HG03469 (cell line): Measurements from ENCODE around the gene TEX30.
"Not testable (repeated sequence)": the region's sequence is repeated elsewhere in the genome, so short reads cannot be mapped to it uniquely, and the experiment has no call there.

ENCODE experiments used
- ATAC-seq: cut with Tn5 transposase; IDR thresholded peaks from one replicate; pipeline ENCODE4 v1.9.1; 2021; ENCODE audit warnings: mild to moderate bottlenecking, moderate library complexity, moderate number of reproducible peaks; ENCODE audit not compliant: unreplicated experiment

Gene TEX30

DNA sequence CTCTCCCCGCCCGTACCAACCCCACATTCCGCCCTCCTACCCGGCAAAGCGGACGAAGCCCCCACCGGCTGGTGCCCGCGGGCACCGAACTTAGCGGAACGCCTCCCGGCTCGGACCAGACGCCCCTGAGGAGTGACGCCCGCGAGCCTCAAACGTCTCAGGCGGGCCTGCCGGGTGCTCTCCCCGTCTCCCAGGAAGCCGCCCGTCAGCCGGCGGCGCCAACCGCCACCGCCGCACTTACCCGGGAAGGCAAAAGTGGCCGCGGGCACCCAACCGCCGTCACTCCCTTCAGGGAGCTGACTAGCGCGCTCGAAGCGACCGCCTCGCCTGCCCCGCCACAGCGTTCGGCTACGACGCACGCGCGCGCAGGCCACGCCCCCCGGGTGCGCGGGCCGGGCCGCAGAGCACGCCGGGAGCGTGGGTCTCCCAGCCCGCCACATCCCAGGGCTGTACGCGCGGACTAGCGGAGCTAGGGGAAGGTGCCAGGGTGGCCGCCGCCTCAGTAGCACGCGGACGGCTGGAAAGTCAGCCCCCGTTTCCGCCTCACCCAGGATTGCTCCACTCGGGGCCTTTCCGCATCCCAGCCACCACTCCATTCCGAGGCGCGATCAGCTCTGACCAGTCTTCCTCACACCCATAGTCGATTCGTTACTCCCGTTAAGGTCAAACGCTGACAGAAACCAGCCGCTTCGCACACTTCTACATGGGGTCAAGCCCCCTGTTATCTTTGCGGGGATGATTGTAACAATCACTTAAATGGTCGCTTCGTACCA is at the start of gene TEX30:
Gene TEX30, minus strand, starts transcription at position 346 of the 773 bp plus-strand sequence. CDS start 3,760 bp downstream, outside the sequence.
- ATAC-seq, result peak; percentile 90

DNA sequence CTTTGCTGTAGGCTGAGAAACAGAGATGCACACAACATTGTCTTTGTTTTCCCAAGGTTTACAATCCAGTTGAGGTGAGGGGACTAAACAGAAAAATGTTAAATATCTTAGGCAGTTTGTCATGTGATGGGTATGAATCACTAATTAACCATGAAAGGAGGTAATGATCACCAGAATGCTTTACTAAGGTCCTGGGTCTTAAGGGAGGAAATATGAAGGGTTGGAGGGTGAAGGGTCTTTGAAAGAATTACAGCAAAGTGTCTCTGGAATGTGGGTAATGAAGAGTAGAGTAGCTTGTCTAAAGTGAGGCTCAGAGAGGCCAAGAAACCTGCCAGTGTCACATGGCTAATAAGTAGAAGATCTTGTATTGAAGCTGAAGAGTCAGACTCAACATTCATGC is 44.3 kb upstream of the TEX30 start:
- ATAC-seq, result no peak

DNA sequence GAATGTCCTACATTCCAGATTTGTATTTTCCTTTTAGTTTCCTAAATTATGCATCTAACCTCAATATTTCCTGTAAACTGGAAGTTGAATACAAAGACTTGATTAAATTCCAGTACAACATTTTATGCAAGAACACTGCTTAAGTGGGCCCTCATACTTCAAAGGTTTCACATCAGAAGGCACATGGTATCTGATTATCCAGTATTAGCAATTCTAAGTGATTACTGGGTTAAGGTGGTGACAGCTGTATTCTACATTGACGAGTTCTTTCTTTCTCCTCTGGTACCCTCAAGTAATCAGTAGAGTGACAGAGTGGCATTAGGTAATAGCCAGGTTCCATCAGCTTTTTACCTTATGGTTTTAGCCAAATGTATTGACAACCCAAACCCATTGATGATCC is 43.7 kb upstream of the TEX30 start:
- no peak for ATAC-seq

DNA sequence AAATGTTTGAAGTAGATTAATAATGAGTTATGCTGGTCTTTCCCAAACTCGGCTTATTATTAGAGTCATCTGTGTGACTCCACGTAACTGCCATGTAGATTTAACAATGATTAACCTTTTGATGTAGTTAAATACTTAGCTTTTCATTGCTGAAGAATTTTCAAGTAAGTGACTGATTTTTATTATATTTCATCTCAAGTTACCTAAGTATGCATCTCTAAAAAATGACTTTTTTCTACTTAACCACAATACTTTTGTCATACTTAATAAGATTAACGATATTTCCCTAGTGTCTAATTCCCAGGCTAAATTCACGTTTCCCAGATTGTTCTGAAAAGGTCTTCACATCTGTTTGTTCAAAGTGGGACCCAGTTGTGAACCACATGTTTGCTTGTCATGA is 43.1 kb upstream of the TEX30 start:
- no peak for ATAC-seq

DNA sequence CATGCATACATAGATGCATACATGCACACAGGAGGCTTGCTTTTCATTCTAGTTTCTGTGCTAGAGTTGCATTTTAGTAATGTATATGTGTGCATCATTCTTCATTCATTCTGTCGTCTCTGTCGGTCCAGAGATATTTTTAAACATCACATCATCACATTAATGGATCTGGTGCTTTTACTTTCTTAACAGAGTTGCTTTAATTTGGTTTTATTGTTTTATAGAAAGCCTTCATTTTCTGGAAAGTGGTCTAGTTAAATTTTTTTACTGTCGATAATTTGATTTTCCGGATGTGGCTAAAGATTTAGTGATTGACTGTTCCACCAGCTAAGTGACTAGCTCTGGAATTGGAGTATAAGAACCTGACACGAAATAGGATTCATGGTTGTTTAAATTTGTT is 42.2 kb upstream of the TEX30 start:
- ATAC-seq, result no peak

DNA sequence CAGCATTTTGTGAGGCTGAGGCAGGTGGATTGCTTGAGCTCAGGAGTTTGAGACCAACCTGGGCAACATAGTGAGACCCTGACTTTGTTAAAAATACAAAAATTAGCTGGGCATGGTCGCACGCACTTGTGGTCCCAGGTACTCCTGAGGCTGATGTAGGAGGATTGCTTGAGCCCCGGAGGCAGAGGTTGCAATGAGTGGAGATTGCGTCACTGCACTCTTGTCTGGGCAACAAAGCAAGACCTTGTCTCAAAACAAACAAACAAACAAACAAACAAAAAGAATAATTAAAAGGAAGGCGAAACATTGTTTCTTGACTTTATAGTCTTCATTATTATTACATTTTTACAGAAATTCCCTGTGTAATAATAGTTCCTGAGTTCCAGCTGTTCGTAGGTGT is 41.2 kb upstream of the TEX30 start:
- ATAC-seq, result no peak

DNA sequence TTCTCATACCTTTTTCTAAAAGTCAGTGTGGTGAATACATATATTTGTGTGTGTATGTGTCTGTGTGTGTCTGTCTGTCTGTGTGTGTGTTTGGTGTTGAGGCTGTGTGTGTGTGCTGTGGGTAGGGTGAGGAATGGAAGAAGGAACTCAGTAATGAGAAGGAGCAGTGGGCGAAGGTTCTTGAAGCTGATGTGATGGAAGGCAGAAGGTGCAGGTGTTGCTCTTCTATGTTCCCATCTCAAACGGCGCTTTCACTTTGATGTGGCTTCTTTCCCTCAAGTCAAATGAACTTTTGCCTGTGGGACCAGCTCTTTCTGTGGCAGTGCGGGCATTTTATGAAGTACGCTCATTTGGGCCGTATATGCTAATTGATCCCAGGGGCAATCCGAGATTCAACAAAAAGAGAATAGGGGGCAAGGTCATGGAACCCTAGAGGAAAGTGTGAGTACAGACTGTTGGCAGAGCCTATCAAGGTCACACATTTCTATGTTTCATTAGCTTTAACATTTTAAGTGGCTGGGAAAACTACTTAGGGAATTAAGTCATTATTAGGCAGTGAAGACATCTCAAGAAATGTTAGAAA is 40.5 kb upstream of the TEX30 start:
- ATAC-seq, result no peak

DNA sequence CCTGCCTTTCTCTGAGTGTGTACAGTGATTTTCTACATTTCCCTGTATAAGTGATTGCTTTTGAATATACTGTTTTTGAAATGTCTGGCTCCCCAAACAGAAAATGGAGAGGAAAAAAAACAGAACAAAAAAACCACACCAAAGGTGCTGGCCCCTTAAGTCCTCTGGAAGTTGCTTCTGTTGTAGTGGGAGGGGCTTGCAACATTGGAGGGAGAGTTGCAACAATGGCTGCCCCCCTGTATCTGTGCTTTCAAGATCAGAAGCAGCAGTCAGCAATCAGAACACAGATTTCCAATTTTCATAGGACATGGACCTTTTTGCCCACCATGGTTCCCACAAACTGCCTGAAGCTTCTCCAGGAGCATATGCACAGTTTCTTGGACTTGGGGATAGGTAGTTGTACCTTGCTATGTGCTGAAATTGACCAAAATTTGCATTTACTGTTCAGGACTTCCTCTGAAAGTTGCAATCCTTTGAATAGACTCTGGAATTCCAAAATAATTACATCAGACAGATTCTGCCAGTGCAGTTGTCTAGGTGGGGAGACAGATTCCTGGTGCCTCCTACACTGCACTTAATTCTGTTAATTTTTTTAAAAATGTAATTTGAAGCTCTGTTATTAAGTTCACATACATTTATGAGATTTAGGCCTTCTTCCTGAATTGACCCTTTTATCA is 39.2 kb upstream of the TEX30 start:
- no peak for ATAC-seq

DNA sequence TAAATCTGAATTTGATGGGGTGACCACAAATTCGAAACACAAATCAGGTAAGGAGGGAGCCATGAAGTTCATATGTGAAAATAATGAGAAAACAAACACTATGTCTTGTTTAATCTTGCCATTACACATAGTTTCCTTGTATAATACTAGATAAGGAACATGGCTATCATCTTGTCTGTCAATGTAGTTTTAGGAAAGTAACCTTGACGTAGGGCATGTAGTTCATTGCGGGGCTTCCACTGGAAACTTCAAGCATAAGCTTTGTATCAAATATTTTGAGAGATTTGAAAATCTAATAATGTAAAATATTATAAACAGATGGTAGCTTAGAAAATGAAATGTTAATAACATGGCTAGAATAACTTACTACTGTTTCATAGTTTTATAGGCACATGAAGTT is 34.1 kb upstream of the TEX30 start:
- ATAC-seq, result no peak

DNA sequence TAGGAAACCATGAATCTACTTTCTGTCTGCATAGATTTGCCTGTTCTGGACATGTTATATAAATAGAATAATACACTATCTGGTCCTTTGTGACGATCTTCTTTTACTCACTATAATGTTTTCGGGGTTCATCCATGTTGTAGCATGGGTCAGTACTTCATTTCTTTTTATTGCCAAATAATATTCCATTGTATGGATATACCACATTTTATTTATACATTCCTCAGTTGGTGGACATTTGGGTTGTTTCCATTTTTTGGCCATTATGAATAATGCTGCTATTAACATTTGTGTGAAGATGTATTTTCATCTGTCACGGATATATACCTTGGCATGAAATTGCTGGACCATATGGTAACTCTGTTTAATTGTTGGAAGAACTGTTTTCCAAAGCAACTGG is 32.1 kb upstream of the TEX30 start:
- no peak for ATAC-seq

DNA sequence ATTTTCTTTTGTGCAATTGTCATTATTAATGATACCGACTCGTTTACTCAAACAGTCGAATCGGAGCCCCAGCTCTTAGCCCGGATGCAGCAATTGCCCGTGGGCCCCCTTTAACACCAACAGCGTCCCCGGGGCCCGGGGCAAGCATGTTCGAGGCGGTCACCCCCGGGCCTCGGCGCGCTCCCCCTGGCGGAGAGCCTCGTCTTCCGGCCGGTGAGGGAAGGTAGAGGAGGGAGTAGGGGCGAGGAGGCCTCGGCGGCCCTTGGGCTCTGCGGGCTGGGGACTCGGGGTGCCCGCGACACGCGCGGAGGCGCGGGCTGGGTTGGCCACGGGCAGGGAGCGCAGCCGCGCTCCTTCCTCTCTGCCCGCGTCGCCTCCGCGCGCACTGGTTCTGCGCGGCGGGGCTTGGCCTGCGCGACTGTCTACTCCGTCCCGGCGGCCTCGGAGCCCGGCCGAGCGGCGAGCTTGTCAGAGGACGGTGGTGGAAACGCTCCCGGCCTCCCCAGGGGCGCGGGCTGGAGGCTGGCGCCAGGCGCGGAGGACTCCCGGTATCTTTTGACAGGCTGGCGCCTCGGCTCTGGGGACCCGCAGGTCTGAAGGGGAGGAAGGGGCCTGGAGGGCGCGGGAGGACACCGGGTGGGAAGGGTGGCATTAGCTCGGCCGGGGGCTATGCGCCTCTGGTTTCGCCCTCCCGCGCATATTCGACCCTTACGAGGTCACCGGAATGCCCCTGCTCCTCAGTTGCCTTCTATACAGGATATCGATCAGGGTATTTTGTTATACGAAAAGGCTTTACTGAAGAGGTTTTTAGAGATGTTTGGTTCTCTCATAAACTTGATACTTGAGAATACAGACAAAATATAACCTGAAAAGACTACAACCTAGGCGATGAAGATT is 26.8 kb upstream of the TEX30 start:
- peak; percentile 64 for ATAC-seq

DNA sequence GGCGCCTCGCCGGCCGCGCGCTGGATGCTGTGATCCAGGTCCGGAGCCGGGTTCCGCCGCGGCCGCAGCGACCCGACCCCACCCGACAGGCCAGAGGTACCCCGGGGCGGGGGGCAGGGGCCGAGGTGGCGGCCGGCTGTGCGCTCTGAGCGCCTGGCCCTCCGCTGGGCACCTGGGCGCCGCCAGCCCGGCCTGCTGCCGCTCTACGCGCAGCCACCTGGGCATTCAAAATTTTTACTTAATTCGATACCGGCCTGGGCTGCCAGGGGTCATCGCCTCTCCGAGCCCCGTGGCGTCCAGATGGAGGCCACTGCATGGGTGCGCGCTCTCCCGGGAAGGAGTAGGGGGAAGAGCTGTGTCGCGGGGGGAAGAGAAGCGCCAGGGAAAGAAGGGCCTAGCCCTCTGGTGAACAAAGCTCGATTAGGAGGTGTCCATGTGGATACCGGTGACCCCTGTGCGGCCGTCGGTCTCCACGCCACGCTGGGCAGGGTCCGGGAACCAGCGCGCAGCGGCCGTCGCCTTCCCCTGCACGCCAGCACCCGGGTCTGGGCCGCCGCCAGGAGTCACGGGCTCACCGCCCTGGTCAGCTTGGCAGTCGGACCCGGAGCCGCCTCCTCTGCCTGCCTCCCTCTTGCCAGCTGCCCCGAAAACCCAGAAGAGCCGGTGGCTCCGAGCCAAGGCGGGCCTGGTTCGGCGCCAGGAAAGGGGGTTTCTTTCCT is 26.0 kb upstream of the TEX30 start:
- no peak for ATAC-seq

DNA sequence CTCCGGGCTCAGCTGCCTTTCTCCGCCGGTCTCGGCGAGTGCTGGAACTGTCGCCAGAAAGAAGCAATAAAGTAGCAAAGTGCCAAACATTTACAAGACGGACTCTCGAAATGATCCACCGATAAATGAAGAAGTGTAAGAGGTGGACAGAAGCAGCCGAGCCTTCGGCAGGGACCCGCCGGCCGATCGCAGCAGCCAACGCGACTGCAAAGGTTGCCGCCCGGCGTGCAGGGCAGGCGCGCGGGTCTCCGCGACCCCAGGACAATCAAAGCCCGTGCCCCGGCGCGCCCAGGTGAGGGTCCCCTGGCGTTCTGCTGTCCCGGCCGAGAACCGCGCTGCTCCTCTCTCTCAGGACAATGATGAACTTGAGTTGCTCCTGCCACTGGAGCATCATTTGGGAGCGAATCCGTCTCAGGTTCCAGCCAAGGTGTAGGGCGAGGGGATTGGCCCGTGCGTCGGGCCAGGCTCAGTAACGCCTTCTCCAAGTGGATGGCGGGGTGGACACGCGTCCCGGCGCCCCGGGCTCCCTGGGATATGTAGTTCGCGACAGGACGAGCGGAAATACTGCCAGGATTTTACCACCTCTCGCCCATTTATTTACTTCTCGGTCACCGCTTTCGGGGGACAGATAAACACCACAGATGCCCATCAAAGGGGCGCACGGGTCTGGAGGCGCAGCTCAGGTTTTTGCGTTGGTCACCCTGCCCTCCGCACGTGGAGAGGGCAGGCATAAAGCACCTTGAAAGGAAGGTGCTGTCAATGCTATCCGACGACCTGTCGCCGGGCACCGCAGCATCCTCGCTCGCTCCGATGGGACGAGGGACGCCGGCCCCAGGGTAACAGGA is 25.2 kb upstream of the TEX30 start, which contains the start of the genes BIVM and POGLUT2:
Gene BIVM, plus strand, starts transcription at position 539 of the 845 bp plus-strand sequence. CDS start 8,149 bp downstream, outside the sequence.
Gene POGLUT2, minus strand, starts transcription at position 396 of the 845 bp plus-strand sequence. Its CDS starts 306 bp downstream, at position 90.
- peak; percentile 76 for ATAC-seq

DNA sequence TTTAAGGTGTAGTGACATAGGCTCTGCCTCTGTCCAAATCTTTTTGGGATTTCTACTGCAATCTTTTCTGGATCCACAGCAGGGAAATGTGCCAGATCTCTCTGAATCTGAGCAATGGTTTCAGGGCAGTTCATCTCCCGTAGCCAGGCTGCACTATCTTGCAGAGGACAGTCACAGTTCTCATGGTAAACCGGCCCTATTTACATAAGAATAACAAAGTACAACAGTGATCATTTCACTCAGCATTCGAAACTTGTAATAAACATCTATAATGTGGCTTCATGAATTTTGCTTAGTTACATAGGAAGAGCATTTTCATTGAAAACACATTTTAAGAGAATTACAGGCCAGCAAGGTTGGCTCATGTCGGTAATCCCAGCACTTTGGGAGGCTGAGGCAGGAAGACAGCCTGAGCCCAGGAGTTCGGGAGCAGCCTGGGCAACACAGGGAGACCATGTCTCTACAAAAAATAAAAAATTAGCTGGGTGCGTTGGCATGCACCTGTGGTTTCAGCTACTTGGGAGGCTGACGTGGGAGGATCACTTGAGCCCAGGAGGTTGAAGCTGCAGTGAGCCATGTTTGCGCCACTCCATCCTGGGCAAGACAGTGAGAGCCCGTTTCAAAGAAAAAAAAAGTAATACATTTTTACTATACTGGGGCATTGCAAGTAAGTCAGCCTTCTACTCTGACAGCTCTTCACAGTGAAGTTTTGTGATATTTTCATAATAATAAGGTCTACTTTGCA is 20.2 kb upstream of the TEX30 start:
- ATAC-seq, result no peak

DNA sequence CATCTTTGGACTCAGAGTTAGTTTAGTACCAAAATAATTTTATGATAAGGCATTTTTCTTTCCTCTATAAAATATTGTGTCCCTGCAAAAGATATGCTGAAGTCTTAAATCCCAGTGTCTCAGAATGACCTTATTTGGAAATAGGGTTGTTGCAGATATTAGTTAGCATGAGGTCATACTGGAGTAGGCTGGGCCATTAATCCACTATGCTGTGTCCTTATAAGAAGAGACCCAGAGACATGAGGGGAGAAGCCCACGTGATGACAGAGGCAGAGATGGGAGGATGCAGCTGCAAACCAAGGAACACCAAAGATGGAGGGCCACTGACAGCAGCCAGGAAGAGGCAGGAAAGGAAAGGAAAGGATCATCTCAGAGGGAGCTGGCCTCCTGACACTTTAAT is 18.8 kb upstream of the TEX30 start:
- ATAC-seq, result no peak

DNA sequence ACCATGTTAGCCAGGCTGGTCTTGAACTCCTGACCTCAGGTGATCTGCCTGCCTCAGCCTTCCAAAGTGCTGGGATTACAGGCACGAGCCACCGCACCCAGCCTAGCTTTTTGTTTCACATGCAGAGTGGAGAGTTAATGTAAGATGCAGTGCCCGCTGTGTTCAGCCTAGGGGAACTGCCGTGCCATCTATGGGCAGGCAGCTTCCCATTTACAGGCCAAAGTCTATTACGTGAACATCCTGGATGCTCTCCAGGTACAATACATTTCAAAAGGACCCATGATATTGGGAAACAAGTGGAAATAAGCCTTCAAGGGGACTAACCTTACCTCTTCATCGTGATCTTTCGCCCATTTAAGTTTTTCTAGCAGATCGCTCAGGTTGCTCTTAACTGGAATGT is 15.1 kb upstream of the TEX30 start:
- ATAC-seq, result no peak

DNA sequence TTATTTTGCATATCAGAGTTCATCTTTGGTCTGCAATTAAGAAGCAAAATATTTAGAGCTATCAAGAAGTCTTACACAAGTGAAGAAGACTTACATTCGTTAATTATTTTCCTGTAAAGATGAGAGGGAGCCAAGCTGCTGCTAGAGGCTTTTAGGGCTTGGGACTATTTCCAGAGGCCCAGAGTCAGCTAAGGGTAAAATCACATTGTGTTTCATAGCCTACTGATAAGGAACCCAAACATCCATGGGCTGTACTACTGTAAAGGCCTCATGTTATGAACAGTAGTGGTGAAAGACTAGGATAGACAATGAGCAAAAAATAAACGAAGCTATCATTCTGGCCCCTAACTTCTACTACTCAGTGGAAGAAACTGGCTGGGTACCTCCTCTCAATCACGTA is 10.9 kb upstream of the TEX30 start:
- no peak for ATAC-seq

DNA sequence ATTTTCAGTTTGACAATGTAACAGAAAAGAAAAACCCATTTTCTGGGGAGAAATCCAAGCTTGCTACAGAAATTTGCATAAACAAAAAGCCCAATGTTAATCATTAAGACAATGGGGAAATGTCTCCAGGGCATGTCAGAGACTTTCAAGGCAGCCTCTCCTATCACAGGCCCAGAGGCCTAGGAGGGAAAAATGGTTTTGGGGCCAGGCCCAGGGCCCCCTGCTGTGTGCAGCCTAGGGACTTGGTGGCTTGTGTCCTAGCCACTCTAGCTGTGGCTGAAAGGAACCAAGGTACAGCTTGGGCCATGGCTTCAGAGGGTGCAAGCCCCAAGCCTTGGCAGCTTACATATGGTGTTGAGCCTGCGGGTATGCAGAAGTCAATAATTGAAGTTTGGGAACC is 8.0 kb upstream of the TEX30 start:
- ATAC-seq, result no peak

DNA sequence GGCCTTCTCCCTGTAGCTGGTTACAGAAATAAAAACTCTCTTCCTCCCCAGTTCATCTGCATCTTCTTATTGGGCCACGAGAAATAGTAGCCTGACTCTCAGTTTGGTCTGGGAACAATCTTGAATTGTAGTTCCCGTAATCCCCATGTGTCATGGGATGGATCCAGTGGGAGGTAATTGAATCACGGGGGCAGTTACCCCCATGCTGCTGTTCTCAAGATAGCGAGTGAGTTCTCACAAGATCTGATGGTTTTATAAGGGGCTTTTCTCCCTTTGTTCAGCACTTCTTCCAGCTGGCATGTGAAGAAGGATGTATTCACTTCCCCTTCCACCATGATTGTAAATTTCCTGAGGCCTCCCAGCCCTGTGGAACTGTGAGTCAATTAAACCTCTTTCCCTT is 7.1 kb upstream of the TEX30 start:
- not testable (repeated sequence) for ATAC-seq
